ENCODE results near the gene CLEC1B.

DNA sequence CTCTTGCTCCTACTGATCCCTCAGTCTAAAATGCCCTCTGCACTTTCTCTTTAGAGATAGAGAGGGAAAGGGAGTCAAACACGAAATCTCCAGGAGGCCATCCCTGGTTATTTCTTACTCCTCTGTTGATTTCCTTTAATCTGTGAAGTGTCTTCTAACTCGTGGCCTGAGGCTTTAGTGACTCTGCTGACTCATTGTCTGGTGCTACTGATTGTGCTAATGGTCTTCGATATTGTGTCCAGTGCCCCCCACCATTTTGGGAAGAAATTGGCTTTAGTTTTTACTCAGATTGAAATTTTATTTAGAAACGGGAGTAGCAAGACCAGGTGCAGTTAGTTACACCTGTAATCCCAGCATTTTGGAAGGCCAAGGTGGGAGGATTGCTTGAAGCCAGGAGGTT lies 32.4 kb upstream of the CLEC1B start:
- TF ChIP-seq, protein P1, sequence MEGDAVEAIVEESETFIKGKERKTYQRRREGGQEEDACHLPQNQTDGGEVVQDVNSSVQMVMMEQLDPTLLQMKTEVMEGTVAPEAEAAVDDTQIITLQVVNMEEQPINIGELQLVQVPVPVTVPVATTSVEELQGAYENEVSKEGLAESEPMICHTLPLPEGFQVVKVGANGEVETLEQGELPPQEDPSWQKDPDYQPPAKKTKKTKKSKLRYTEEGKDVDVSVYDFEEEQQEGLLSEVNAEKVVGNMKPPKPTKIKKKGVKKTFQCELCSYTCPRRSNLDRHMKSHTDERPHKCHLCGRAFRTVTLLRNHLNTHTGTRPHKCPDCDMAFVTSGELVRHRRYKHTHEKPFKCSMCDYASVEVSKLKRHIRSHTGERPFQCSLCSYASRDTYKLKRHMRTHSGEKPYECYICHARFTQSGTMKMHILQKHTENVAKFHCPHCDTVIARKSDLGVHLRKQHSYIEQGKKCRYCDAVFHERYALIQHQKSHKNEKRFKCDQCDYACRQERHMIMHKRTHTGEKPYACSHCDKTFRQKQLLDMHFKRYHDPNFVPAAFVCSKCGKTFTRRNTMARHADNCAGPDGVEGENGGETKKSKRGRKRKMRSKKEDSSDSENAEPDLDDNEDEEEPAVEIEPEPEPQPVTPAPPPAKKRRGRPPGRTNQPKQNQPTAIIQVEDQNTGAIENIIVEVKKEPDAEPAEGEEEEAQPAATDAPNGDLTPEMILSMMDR (IDR thresholded peaks at IDR 0.05): no peak
- no peak for TF ChIP-seq POLR2A (IDR thresholded peaks at IDR 0.05)

All from esophagus squamous epithelium (tissue), 4 donors.